ENCODE data around the gene USB1. TPM values are rescaled to one million over a fixed set of nuclear protein-coding genes. Genes with fewer than 3 reads are reported as not detected.

Gene USB1
- total RNA-seq, 2 experiments from 2014 or later = 32.9 to 37.5 TPM

GRCh38 chr16:58034774-58035173, 33.6 kb downstream of the USB1 start:
- DNase-seq (no peak), ATAC-seq (no peak)
- Mint-ChIP-seq H3K27me3 (no peaks in the 10 kb centered on the region), H3K27ac (no peak overlapping the region), H3K4me1 (ENCODE audit: low read depth) (no peaks in the 10 kb centered on the region), H3K9me3 (no peaks in the 10 kb centered on the region), H3K4me3 (no peak overlapping the region), H3K36me3 (ENCODE audit: low read depth) (no peaks in the 10 kb centered on the region)
- intact Hi-C loops (cut with micrococcal nuclease) = no loop called here
- ChIA-PET CTCF (interaction anchor here (1.3 to 1.6 kb wide), 2 partner anchors 10 to 62 kb away, joined by 4 to 6 read pairs; no protein-coding TSS in a partner anchor), POLR2A (no interaction called here)
- TF ChIP-seq, protein P1, sequence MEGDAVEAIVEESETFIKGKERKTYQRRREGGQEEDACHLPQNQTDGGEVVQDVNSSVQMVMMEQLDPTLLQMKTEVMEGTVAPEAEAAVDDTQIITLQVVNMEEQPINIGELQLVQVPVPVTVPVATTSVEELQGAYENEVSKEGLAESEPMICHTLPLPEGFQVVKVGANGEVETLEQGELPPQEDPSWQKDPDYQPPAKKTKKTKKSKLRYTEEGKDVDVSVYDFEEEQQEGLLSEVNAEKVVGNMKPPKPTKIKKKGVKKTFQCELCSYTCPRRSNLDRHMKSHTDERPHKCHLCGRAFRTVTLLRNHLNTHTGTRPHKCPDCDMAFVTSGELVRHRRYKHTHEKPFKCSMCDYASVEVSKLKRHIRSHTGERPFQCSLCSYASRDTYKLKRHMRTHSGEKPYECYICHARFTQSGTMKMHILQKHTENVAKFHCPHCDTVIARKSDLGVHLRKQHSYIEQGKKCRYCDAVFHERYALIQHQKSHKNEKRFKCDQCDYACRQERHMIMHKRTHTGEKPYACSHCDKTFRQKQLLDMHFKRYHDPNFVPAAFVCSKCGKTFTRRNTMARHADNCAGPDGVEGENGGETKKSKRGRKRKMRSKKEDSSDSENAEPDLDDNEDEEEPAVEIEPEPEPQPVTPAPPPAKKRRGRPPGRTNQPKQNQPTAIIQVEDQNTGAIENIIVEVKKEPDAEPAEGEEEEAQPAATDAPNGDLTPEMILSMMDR (IDR thresholded peaks at IDR 0.05) = no peak

GRCh38 chr16:58035356-58036170, 34.4 kb downstream of the USB1 start:
- ChIA-PET CTCF (interaction anchor here (1.3 to 1.6 kb wide), 2 partner anchors 11 to 62 kb away, joined by 4 to 6 read pairs; no protein-coding TSS in a partner anchor), POLR2A (no interaction called here)
- no peak for ATAC-seq
- H3K4me3 Mint-ChIP-seq = no peak overlapping the region
- DNase-seq = no peak
- no peak overlapping the region for H3K27ac Mint-ChIP-seq
- TF ChIP-seq, protein P1 (IDR thresholded peaks at IDR 0.05) = no peak
- H3K36me3 Mint-ChIP-seq (ENCODE audit: low read depth) = no peaks in the 10 kb centered on the region
- intact Hi-C loops (cut with micrococcal nuclease) = no loop called here
- H3K4me1 Mint-ChIP-seq (ENCODE audit: low read depth) = no peaks in the 10 kb centered on the region
- no peaks in the 10 kb centered on the region for H3K9me3 Mint-ChIP-seq
- H3K27me3 Mint-ChIP-seq = no peaks in the 10 kb centered on the region

DNA sequence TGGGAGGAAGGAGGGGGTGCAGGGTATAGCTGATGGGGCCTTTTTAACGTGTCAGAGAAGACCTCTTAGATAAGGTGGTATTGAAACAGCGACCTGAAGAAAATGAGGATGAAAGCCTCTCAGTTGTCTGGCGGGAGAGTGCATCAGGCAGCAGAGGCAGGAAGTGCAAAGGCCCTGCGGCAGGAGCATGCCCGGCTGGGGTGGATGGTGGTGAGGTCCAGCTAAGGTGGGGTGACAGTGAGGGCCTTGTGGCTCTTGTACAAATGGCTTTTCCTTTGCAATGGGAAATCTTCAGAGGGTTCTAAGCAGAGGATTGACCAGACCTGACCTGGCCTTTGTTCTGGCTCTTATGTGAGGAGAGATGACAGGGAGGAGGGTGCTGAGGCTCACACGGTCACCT, 35.7 kb downstream of the USB1 start:
- H3K27ac Mint-ChIP-seq = no peak overlapping the region
- ATAC-seq = no peak
- H3K4me3 Mint-ChIP-seq = no peak overlapping the region
- intact Hi-C loops (cut with micrococcal nuclease) = no loop called here
- H3K4me1 Mint-ChIP-seq (ENCODE audit: low read depth) = no peaks in the 10 kb centered on the region
- H3K36me3 Mint-ChIP-seq (ENCODE audit: low read depth) = no peaks in the 10 kb centered on the region
- ChIA-PET CTCF (no interaction called here), POLR2A (no interaction called here)
- no peaks in the 10 kb centered on the region for H3K27me3 Mint-ChIP-seq
- no peaks in the 10 kb centered on the region for H3K9me3 Mint-ChIP-seq
- TF ChIP-seq, protein P1 (IDR thresholded peaks at IDR 0.05) = no peak
- no peak for DNase-seq

- CTCF ChIA-PET = no interaction called here
- intact Hi-C loops (cut with micrococcal nuclease) = no loop called here
- Mint-ChIP-seq H3K4me1 (ENCODE audit: low read depth) (no peaks in the 10 kb centered on the region), H3K36me3 (ENCODE audit: low read depth) (no peaks in the 10 kb centered on the region), H3K4me3 (no peak overlapping the region), H3K27ac (no peak overlapping the region), H3K27me3 (no peaks in the 10 kb centered on the region), H3K9me3 (no peaks in the 10 kb centered on the region)
- POLR2A ChIA-PET = no interaction called here
- DNase-seq (no peak), ATAC-seq (no peak)
- TF ChIP-seq, protein P1 (IDR thresholded peaks at IDR 0.05) = no peak
These were observed 36.3 kb downstream of the USB1 start for GRCh38 chr16:58037365-58038057.

DNA sequence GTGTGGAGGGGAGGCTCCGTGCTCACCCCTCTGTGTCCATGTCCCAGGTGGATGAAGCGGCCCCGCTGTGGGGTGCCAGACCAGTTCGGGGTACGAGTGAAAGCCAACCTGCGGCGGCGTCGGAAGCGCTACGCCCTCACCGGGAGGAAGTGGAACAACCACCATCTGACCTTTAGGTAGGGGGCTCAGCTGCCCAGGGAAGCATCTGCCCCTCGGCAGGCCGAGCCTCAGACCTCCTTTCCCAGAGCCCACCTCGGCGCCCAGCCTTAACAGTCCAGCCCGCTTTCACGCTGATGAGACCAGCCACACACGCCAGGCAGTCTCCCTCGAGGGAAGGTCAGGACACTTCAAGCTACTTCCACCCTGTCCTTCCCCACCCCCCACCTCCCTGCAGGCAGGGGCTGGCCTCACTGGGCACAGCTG, 37.0 kb downstream of the USB1 start:
- Mint-ChIP-seq H3K9me3 (no peaks in the 10 kb centered on the region), H3K4me3 (no peak overlapping the region), H3K27ac (no peak overlapping the region), H3K36me3 (ENCODE audit: low read depth) (no peaks in the 10 kb centered on the region), H3K27me3 (no peaks in the 10 kb centered on the region), H3K4me1 (ENCODE audit: low read depth) (no peaks in the 10 kb centered on the region)
- POLR2A ChIA-PET = no interaction called here
- intact Hi-C loops (cut with micrococcal nuclease) = no loop called here
- CTCF ChIA-PET = no interaction called here
- DNase-seq (no peak), ATAC-seq (no peak)
- TF ChIP-seq, protein P1 (IDR thresholded peaks at IDR 0.05) = no peak

All from activated CD8-positive, alpha-beta T cell treated with anti-CD3 and anti-CD28 coated beads for 36 hours (primary cell).